Measurements from ENCODE around the gene NPY. TPM values are rescaled to one million over a fixed set of nuclear protein-coding genes. Genes with fewer than 3 reads are reported as not detected.

NPY gene
- total and polyA plus RNA-seq, 2 of the 8 experiments (the other 6 are each of a cell fraction or from before 2014, with no cell fraction given), result 1.2 to 1.7 TPM

- TF ChIP-seq CHD1 (IDR thresholded peaks at IDR 0.05; ENCODE audit: low read depth, low read length) (no peak), ZNF274 (IDR thresholded peaks at IDR 0.05; ENCODE audit: borderline replicate concordance, extremely low read depth, low read length) (no peak), GTF2F1 (IDR thresholded peaks at IDR 0.05; ENCODE audit: borderline replicate concordance, low read depth, low read length) (no peak), ASH2L (IDR thresholded peaks at IDR 0.05; ENCODE audit: low read length) (no peak), EP300 (IDR thresholded peaks at IDR 0.05; ENCODE audit: borderline replicate concordance in 1 of 2, low read depth in 2 of 2, low read length in 2 of 2) (no peak), SRF (IDR thresholded peaks at IDR 0.05; ENCODE audit: low read depth, low read length) (no peak), TCF12 (IDR thresholded peaks at IDR 0.05; ENCODE audit: low read depth, low read length) (no peak)
Observed at GRCh38 chr7:24319209-24319608, 35.2 kb downstream of the NPY start (continued).

All from H1 (cell line).